GM19351 (cell line): ENCODE data around the gene GNB1L.

Experiments used
- ATAC-seq: cut with Tn5 transposase; IDR thresholded peaks from one replicate; pipeline ENCODE4 v1.9.1; 2021; ENCODE audit warnings: mild to moderate bottlenecking, moderate library complexity; ENCODE audit not compliant: unreplicated experiment

GNB1L gene

GRCh38 chr22:19812910-19813309 is 41.8 kb downstream of the GNB1L start:
- no peak for ATAC-seq

- no peak for ATAC-seq
Observed at GRCh38 chr22:19811811-19812771, 42.6 kb downstream of the GNB1L start.

GRCh38 chr22:19811211-19811621 is 43.5 kb downstream of the GNB1L start:
- no peak for ATAC-seq

- no peak for ATAC-seq
Observed at GRCh38 chr22:19810381-19811201, 44.1 kb downstream of the GNB1L start.

GRCh38 chr22:19809741-19810140 is 44.9 kb downstream of the GNB1L start:
- no peak for ATAC-seq

GRCh38 chr22:19808873-19809478 is 45.7 kb downstream of the GNB1L start:
- no peak for ATAC-seq

GRCh38 chr22:19807914-19808872 is 46.5 kb downstream of the GNB1L start:
- no peak for ATAC-seq

- no peak for ATAC-seq
Observed at GRCh38 chr22:19807161-19807913, 47.3 kb downstream of the GNB1L start.

GRCh38 chr22:19806213-19807160 is 48.2 kb downstream of the GNB1L start:
- ATAC-seq, result no peak

GRCh38 chr22:19805821-19806212 is 48.9 kb downstream of the GNB1L start:
- ATAC-seq, result no peak

- ATAC-seq, result no peak
Observed at GRCh38 chr22:19803736-19804267, 50.9 kb downstream of the GNB1L start.

- no peak for ATAC-seq
Observed at GRCh38 chr22:19802894-19803735, 51.6 kb downstream of the GNB1L start.

GRCh38 chr22:19802001-19802893 is 52.4 kb downstream of the GNB1L start:
- ATAC-seq, result no peak

GRCh38 chr22:19801340-19802000 is 53.2 kb downstream of the GNB1L start:
- no peak for ATAC-seq

- ATAC-seq, result no peak
Observed at GRCh38 chr22:19800761-19801244, 53.9 kb downstream of the GNB1L start.
